Testis (tissue), 2 donors: ENCODE results near the gene LMCD1.

ENCODE experiments used
- CTCF ChIP-seq, 3 experiments: fragments of 450-650 bp in 2 of 3; fragments of 200-600 bp in 1 of 3; sonication (generic) in 1 of 3; IDR thresholded peaks; one replicate each; pipeline ENCODE4 v1.5.1; 2016 to 2019; ENCODE audit warnings: antibody characterized with exemption in 3 of 3, mild to moderate bottlenecking in 2 of 3, moderate library complexity in 1 of 3
- POLR2A ChIP-seq: fragments of 450-650 bp; IDR thresholded peaks from one replicate; pipeline ENCODE4 v1.6.1; 2017; ENCODE audit warnings: antibody characterized with exemption, mild to moderate bottlenecking, moderate library complexity

GRCh38 chr3:8536096-8537056 is 34.8 kb downstream of the LMCD1 start:
- TF ChIP-seq CTCF (IDR thresholded peaks at IDR 0.05) (no peak), POLR2A (no peak)
